HCT116 (cell line): Measurements from ENCODE around the gene S1PR4. TPM values are rescaled to one million over a fixed set of nuclear protein-coding genes. Genes with fewer than 3 reads are reported as not detected.
A peak's percentile ranks its signal among the peaks of the same experiment; 100 is the strongest.

ENCODE experiments used
- ATAC-seq: fragments of 200-7000 bp; cut with Tn5 transposase; 2 replicates; pipeline ENCODE4 v1.9.1; 2020; ENCODE audit warnings: mild to moderate bottlenecking, moderate library complexity
- BruUV-seq: library from RNA; stranded (reverse); fragments of 400-500 nt; replicated peaks from 2 replicates; lab custom pipeline; 2021; lab: Mats Ljungman, UMichigan
- CTCF ChIA-PET: fragments of 300-600 bp; sonication (Branson Sonifier 250); formaldehyde crosslinking; loops from one replicate; lab custom pipeline; 2021; ENCODE audit warnings: antibody characterized with exemption; lab: Charles Lee
- POLR2A ChIA-PET: fragments of 300-600, 350-600 bp; sonication (Branson Sonifier 250); formaldehyde crosslinking; loops from one replicate; lab custom pipeline; 2021; ENCODE audit warnings: antibody characterized with exemption; lab: Charles Lee
- RAD21 ChIA-PET, 2 experiments: fragments of 300-600 bp; sonication (Branson Sonifier 250); formaldehyde crosslinking; loops; one replicate each; lab custom pipeline; 2023; ENCODE audit warnings: low total read pairs in 2 of 2; ENCODE audit not compliant: uncharacterized antibody in 2 of 2, unreplicated experiment in 2 of 2, low non-redundant PET in 1 of 2; lab: Charles Lee
- DNase-seq: peaks from one replicate; pipeline ENCODE4 v3.0.0-alpha.2; 2010; ENCODE audit warnings: low read depth, low spot score
- H2AFZ ChIP-seq: fragments of 200-600 bp; shearing (Covaris generic), sonication (generic); 2 replicates; pipeline ENCODE4 v1.6.1; 2017; ENCODE audit warnings: low read depth, mixed run types, mixed read lengths, antibody characterized with exemption, low read length; ENCODE audit not compliant: poor library complexity, severe bottlenecking
- H3K27ac ChIP-seq: 2 replicates; pipeline ENCODE4 v1.5.1; 2012; ENCODE audit warnings: low read depth, low read length
- H3K27me3 ChIP-seq: fragments of 200-600 bp; sonication (generic); 2 replicates; pipeline ENCODE4 v1.6.1; 2016; ENCODE audit warnings: mixed run types, low read length, mixed read lengths; ENCODE audit not compliant: insufficient read depth
- H3K36me3 ChIP-seq, 2 experiments: fragments of 200-500 bp in 1 of 2; fragments of 200-600 bp in 1 of 2; sonication (Bioruptor generic) in 1 of 2; sonication (generic) in 1 of 2; 2 replicates each; pipeline versions ENCODE4 v1.5.1 to v1.6.1; 2014 to 2016; ENCODE audit warnings: low read length in 2 of 2, inconsistent platforms in 1 of 2, mixed read lengths in 1 of 2, mixed run types in 1 of 2; ENCODE audit not compliant: insufficient read depth in 2 of 2, control insufficient read depth in 1 of 2
- H3K4me1 ChIP-seq, 2 experiments: fragments of 200-600 bp in 1 of 2; sonication (generic) in 1 of 2; 2 replicates each; pipeline versions ENCODE4 v1.5.1 to v1.6.1; 2012 to 2017; ENCODE audit warnings: low read length in 2 of 2, inconsistent platforms in 1 of 2, mild to moderate bottlenecking in 1 of 2, mixed read lengths in 1 of 2, mixed run types in 1 of 2, moderate library complexity in 1 of 2; ENCODE audit not compliant: insufficient read depth in 2 of 2, control insufficient read depth in 1 of 2
- H3K4me2 ChIP-seq: fragments of 200-600 bp; sonication (generic); 2 replicates; pipeline ENCODE4 v1.6.1; 2017; ENCODE audit warnings: mixed run types, low read length, mixed read lengths
- H3K4me3 ChIP-seq, 2 experiments: fragments of 200-600 bp in 1 of 2; sonication (generic) in 1 of 2; replicated peaks in 1 of 2; 2 replicates each; pipeline ENCODE4 v1.5.1; 2011 to 2016; ENCODE audit warnings: low read length in 2 of 2, control low read depth in 1 of 2, low read depth in 1 of 2, mild to moderate bottlenecking in 1 of 2, mixed read lengths in 1 of 2, mixed run types in 1 of 2
- H3K79me2 ChIP-seq: fragments of 200-600 bp; sonication (generic); 2 replicates; pipeline ENCODE4 v1.6.1; 2017; ENCODE audit warnings: mild to moderate bottlenecking, mixed run types, low read length, moderate library complexity, mixed read lengths; ENCODE audit not compliant: insufficient read depth
- H3K9ac ChIP-seq: fragments of 200-600 bp; sonication (generic); 2 replicates; pipeline ENCODE4 v1.6.1; 2016; ENCODE audit warnings: low read length, mixed read lengths
- H3K9me2 ChIP-seq: fragments of 200-600 bp; sonication (generic), shearing (Covaris generic); 2 replicates; pipeline ENCODE4 v1.6.1; 2017; ENCODE audit warnings: mixed run types, mild to moderate bottlenecking, moderate library complexity; ENCODE audit not compliant: insufficient read depth
- H3K9me3 ChIP-seq, 2 experiments: fragments of 200-500 bp in 1 of 2; fragments of 200-600 bp in 1 of 2; sonication (Bioruptor generic) in 1 of 2; sonication (generic) in 1 of 2; 2 replicates each; pipeline ENCODE4 v1.6.1; 2014 to 2017; ENCODE audit warnings: low read length in 2 of 2, mixed read lengths in 2 of 2, inconsistent platforms in 1 of 2, low read depth in 1 of 2, mild to moderate bottlenecking in 1 of 2, mixed run types in 1 of 2, moderate library complexity in 1 of 2; ENCODE audit not compliant: control insufficient read depth in 1 of 2, insufficient read depth in 1 of 2
- H4K20me1 ChIP-seq: fragments of 200-600 bp; sonication (generic), shearing (Covaris generic); 2 replicates; pipeline ENCODE4 v1.6.1; 2017; ENCODE audit warnings: mixed run types, mild to moderate bottlenecking, moderate library complexity; ENCODE audit not compliant: insufficient read depth
- CEBPB ChIP-seq: IDR thresholded peaks from 2 replicates; pipeline ENCODE4 v1.6.1; 2012; ENCODE audit warnings: low read depth
- EGR1 ChIP-seq: IDR thresholded peaks from 2 replicates; pipeline ENCODE4 v1.6.1; 2012; ENCODE audit warnings: low read depth
- ELF1 ChIP-seq: IDR thresholded peaks from 2 replicates; pipeline ENCODE4 v1.6.1; 2012; ENCODE audit warnings: low read depth, borderline replicate concordance
- FOSL1 ChIP-seq: IDR thresholded peaks from 2 replicates; pipeline ENCODE4 v1.6.1; 2012; ENCODE audit warnings: low read depth
- JUND ChIP-seq: IDR thresholded peaks from 2 replicates; pipeline ENCODE4 v1.6.1; 2012
- POLR2A ChIP-seq: IDR thresholded peaks from 2 replicates; pipeline ENCODE4 v1.7.0; 2011; ENCODE audit warnings: borderline replicate concordance; ENCODE audit not compliant: insufficient read depth, insufficient read length; ENCODE audit errors: extremely low read depth
- POLR2AphosphoS5 ChIP-seq: IDR thresholded peaks from 2 replicates; pipeline ENCODE4 v1.6.1; 2011; ENCODE audit warnings: mild to moderate bottlenecking, low read depth, low read length, moderate library complexity
- RAD21 ChIP-seq: IDR thresholded peaks from 2 replicates; pipeline ENCODE4 v1.6.1; 2012; ENCODE audit warnings: low read depth, mild to moderate bottlenecking
- SP1 ChIP-seq: IDR thresholded peaks from 2 replicates; pipeline ENCODE4 v1.6.1; 2012; ENCODE audit warnings: low read depth
- ZFX ChIP-seq: fragments of 450-650 bp; IDR thresholded peaks from 2 replicates; pipeline ENCODE4 v1.6.1; 2017
- ZNF274 ChIP-seq: fragments of 200-500 bp; sonication (Bioruptor generic); IDR thresholded peaks from 2 replicates; pipeline ENCODE4 v1.6.1; 2014; ENCODE audit warnings: mild to moderate bottlenecking, low read depth, low read length, inconsistent platforms
- intact Hi-C: fragments of 100-400 bp; cut with micrococcal nuclease; formaldehyde crosslinking; loops from 2 replicates; pipeline ENCODE4 v1.10.0; 2022
- total RNA-seq: library from RNA; stranded (reverse); gene quantifications from one replicate; pipeline ENCODE4 v1.2.1, GENCODE V29; 2021; ENCODE audit not compliant: unreplicated experiment
- TF ChIP-seq, protein P1 (sequence below): IDR thresholded peaks from 2 replicates; pipeline ENCODE4 v1.6.1; 2012; ENCODE audit warnings: low read depth
- TF ChIP-seq, protein P2 (sequence below): IDR thresholded peaks from 2 replicates; pipeline ENCODE4 v1.6.1; 2012
- TF ChIP-seq, protein P3 (sequence below), 3 experiments: fragments of 200-600 bp in 1 of 3; sonication (generic) in 1 of 3; IDR thresholded peaks in 2 of 3; conservative IDR thresholded peaks in 1 of 3; 2 replicates each; pipeline ENCODE4 v1.5.1; 2012 to 2017; ENCODE audit warnings: low read depth in 2 of 3, low read length in 2 of 3, antibody characterized with exemption in 1 of 3, borderline replicate concordance in 1 of 3, control low read depth in 1 of 3, mild to moderate bottlenecking in 1 of 3, mixed read lengths in 1 of 3, mixed run types in 1 of 3, moderate library complexity in 1 of 3; ENCODE audit not compliant: insufficient read depth in 1 of 3

S1PR4 gene
- total RNA-seq, 1 experiment from 2014 or later: 0.71 TPM

DNA sequence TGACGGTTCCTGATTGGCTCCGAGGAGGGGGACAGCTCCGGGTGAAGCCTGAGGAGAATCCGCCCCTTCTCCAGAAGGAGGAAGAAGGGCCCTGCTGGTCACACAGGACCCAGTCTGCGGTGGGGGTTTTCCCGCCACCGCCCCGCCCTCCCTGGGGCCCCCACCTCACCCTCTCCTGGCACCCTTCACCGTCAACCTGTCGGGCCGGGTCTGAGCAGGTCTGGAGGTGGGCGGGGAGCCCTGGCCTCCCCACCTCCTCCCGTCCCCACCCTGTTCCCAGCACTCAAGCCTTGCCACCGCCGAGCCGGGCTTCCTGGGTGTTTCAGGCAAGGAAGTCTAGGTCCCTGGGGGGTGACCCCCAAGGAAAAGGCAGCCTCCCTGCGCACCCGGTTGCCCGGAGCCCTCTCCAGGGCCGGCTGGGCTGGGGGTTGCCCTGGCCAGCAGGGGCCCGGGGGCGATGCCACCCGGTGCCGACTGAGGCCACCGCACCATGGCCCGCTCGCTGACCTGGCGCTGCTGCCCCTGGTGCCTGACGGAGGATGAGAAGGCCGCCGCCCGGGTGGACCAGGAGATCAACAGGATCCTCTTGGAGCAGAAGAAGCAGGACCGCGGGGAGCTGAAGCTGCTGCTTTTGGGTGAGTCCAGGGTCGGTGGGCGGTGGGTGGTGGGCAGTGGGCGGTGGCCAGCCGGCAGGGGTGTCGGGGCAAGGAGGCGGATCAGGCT is 42.4 kb upstream of the S1PR4 start, which contains the start of gene GNA15:
TSS of gene GNA15 (plus strand) at position 73 of the 723 bp plus-strand sequence. CDS start at position 491, 418 bp downstream.
- Histone ChIP-seq H3K9me2 (no peaks in the 10 kb centered on the region), H3K36me3 (no peaks in the 10 kb centered on the region), H4K20me1 (no peaks in the 10 kb centered on the region), H3K9me3 (no peaks in the 10 kb centered on the region), H3K4me1 (no peaks in the 10 kb centered on the region; a peak in 1 of 4 replicates), H2AFZ (no peak within 1 kb of the TSS), H3K27ac (no peak within 1 kb of the TSS), H3K79me2 (no peaks in the 10 kb centered on the region), H3K27me3 (no peaks in the 10 kb centered on the region), H3K4me2 (peak within 1 kb of the TSS; percentile 23; the same call in 1 of the 2 replicates), H3K4me3 (no peak within 1 kb of the TSS), H3K9ac (no peak within 1 kb of the TSS)
- TF ChIP-seq SP1 (no peak), RAD21 (no peak), POLR2A (no peak), FOSL1 (no peak), POLR2AphosphoS5 (no peak), CEBPB (no peak), JUND (no peak), ELF1 (no peak), ZFX (no peak), EGR1 (no peak), ZNF274 (no peak)
- TF ChIP-seq, protein P1, sequence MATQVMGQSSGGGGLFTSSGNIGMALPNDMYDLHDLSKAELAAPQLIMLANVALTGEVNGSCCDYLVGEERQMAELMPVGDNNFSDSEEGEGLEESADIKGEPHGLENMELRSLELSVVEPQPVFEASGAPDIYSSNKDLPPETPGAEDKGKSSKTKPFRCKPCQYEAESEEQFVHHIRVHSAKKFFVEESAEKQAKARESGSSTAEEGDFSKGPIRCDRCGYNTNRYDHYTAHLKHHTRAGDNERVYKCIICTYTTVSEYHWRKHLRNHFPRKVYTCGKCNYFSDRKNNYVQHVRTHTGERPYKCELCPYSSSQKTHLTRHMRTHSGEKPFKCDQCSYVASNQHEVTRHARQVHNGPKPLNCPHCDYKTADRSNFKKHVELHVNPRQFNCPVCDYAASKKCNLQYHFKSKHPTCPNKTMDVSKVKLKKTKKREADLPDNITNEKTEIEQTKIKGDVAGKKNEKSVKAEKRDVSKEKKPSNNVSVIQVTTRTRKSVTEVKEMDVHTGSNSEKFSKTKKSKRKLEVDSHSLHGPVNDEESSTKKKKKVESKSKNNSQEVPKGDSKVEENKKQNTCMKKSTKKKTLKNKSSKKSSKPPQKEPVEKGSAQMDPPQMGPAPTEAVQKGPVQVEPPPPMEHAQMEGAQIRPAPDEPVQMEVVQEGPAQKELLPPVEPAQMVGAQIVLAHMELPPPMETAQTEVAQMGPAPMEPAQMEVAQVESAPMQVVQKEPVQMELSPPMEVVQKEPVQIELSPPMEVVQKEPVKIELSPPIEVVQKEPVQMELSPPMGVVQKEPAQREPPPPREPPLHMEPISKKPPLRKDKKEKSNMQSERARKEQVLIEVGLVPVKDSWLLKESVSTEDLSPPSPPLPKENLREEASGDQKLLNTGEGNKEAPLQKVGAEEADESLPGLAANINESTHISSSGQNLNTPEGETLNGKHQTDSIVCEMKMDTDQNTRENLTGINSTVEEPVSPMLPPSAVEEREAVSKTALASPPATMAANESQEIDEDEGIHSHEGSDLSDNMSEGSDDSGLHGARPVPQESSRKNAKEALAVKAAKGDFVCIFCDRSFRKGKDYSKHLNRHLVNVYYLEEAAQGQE: no peak
- TF ChIP-seq, protein P2, sequence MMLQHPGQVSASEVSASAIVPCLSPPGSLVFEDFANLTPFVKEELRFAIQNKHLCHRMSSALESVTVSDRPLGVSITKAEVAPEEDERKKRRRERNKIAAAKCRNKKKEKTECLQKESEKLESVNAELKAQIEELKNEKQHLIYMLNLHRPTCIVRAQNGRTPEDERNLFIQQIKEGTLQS: no peak
- TF ChIP-seq, protein P3, sequence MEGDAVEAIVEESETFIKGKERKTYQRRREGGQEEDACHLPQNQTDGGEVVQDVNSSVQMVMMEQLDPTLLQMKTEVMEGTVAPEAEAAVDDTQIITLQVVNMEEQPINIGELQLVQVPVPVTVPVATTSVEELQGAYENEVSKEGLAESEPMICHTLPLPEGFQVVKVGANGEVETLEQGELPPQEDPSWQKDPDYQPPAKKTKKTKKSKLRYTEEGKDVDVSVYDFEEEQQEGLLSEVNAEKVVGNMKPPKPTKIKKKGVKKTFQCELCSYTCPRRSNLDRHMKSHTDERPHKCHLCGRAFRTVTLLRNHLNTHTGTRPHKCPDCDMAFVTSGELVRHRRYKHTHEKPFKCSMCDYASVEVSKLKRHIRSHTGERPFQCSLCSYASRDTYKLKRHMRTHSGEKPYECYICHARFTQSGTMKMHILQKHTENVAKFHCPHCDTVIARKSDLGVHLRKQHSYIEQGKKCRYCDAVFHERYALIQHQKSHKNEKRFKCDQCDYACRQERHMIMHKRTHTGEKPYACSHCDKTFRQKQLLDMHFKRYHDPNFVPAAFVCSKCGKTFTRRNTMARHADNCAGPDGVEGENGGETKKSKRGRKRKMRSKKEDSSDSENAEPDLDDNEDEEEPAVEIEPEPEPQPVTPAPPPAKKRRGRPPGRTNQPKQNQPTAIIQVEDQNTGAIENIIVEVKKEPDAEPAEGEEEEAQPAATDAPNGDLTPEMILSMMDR (IDR thresholded peaks at IDR 0.05 in 2 of 3, conservative IDR thresholded peaks at IDR 0.05 in 1 of 3; ENCODE audit: borderline replicate concordance in 1 of 3, insufficient read depth in 1 of 3, low read depth in 2 of 3, low read length in 2 of 3): no peak
- DNase-seq (no peak), ATAC-seq (peak; percentile 53)
- ChIA-PET RAD21 (no interaction called here), CTCF (no interaction called here), POLR2A (no interaction called here)
- intact Hi-C loops: no loop called here
- no TSS peak for BruUV-seq
